NCI-H1930 (cell line): Measurements from ENCODE around the gene SDHA.
A peak's percentile ranks its signal among the peaks of the same experiment; 100 is the strongest.
"Not testable (repeated sequence)": the region's sequence is repeated elsewhere in the genome, so short reads cannot be mapped to it uniquely, and the experiment has no call there.

Experiments used
- DNase-seq, 2 experiments: peaks; one replicate each; lab custom pipeline; 2025; lab: John Stamatoyannopoulos, UW

SDHA gene

GRCh38 chr5:186091-187041 is 31.8 kb upstream of the SDHA start:
- DNase-seq, result no peak

GRCh38 chr5:187042-187431 is 31.1 kb upstream of the SDHA start:
- no peak for DNase-seq

- no peak for DNase-seq
Measured at GRCh38 chr5:187617-188451, 30.3 kb upstream of the SDHA start.

GRCh38 chr5:188488-189481 is 29.3 kb upstream of the SDHA start:
- DNase-seq, result peak; percentile 91 to 97

GRCh38 chr5:189486-189885 is 28.6 kb upstream of the SDHA start:
- no peak for DNase-seq

- DNase-seq, result no peak
Measured at GRCh38 chr5:189976-190365, 28.1 kb upstream of the SDHA start.

- no peak for DNase-seq
Measured at GRCh38 chr5:190366-191035, 27.6 kb upstream of the SDHA start.

GRCh38 chr5:191036-191948 is 26.8 kb upstream of the SDHA start, which contains the start of gene LRRC14B:
Gene LRRC14B (plus strand): TSS chr5:191495. CDS start chr5:191539, 44 bp downstream.
- no peak for DNase-seq

- no peak for DNase-seq
Measured at GRCh38 chr5:191949-192690, 26.0 kb upstream of the SDHA start.

- DNase-seq, result no peak
Measured at GRCh38 chr5:192691-192969, 25.5 kb upstream of the SDHA start.

- DNase-seq, result no peak
Measured at GRCh38 chr5:192970-193831, 24.9 kb upstream of the SDHA start.

GRCh38 chr5:194102-194501 is 24.0 kb upstream of the SDHA start:
- DNase-seq, result no peak

- no peak for DNase-seq
Measured at GRCh38 chr5:194603-195209, 23.4 kb upstream of the SDHA start.

GRCh38 chr5:195401-196160 is 22.5 kb upstream of the SDHA start:
- DNase-seq, result no peak

GRCh38 chr5:196350-196749 is 21.8 kb upstream of the SDHA start:
- DNase-seq, result no peak

- DNase-seq, result not testable (repeated sequence)
Measured at GRCh38 chr5:197031-197430, 21.1 kb upstream of the SDHA start.

- DNase-seq, result no peak
Measured at GRCh38 chr5:197892-198489, 20.1 kb upstream of the SDHA start.
